CD4-positive, alpha-beta T cell treated with Interferon gamma for 1 hour (primary cell): ENCODE results near the gene ZNF892.

Source experiments
- DNase-seq: peaks from one replicate; pipeline ENCODE4 v3.0.0-alpha.2; 2020

The ZNF892 gene

DNA sequence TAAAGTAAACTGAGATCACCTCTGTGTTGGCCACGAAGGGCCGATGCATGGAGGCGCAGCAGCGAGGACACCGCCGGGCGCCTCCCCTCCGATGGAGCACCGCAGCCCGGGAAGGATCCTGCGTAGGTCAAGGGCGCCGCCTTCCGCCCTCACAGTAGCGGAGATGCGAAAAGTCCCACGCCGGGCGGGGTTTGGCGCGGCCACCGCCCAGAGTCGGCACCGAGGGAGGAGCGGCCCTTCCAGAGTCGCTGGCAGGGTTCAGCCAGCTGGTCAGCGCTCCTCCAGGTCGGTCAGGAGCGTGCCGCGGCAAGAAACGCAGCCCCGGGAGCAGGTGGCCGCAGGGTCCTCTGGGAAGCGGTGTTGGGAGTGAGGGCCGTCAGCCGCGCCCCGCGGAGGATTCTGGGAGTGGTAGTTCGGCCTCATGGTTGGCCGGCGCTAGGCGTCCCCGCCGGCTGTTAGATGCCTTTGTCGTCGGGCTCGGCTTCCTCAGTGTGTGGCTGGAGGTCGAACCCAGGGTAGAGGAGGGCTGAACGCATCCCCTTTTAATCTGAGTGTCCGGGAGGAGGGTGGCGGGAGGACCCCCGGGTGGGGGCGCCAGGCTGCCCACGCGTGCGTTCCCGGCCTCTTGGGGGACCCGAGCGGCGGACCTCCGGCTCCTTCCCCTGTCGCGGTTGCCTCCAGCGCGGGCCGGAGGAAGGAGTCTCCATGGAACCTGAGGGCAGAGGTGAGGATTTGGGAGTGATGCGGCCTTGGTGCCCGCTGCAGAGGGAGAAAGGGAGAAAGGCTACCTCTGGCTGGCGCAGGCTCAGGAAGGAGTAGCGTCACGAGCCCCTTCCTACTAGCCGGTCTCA lies at the start of gene ZNF892:
ZNF892 (plus strand) TSS at position 411 of the 851 bp plus-strand sequence; CDS start at position 706, 295 bp downstream.
- DNase-seq: peak; percentile 79

DNA sequence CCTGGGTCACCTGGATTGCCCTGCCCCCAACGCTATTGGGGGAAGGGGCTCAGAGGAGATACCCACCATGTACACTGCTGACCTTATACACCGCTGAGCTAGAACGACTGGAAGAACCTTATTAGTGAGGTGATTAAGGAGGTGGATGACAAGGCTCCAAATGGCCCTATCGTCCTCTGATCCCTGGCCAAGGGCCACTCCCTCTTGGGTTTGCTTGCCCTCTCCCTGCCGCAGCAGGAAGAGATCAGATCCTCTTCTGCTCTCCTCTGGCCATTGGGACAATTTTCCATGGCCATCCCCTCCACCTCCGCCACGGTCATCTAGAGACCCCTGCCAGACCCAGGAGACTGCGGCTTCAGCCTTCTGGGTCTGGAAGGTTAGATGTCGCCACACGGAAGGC lies 48.9 kb upstream of the ZNF892 start:
- no peak for DNase-seq

DNA sequence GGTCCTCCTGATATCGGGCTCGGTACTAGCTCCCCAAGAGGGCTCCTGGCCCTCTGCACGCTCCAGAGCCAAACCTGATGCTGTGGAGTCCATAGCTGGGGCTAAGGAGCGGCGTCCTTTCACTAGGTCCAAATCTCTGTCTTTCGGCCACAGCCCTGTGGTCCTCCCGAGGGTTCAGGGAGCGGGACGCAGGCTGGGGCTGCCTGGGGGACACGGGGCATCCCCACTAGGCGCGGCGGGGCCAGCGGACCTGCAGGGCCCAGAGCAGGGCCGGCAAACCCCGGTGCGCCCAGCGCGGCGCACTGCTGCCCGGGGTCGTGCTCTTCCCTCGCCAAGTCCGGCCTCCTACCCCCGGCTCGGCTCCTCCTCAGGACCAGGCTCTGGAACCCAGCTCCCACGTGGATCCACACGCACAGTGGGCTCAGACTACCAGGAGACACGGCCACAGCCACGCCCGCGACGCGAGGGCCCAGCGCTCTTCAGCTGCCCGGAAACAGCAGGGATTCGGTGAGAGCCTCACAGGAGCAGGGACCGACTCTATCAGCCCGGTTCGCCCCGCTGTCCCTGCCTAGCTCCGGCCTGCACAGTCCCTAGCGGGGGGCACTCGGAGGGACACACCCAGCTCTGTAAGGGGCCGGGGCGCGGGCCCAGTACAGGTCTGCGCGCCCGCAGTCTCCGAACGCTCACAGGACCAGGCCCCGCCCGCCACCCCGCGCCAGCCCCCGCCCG lies 48.3 kb upstream of the ZNF892 start:
- no peak for DNase-seq

DNA sequence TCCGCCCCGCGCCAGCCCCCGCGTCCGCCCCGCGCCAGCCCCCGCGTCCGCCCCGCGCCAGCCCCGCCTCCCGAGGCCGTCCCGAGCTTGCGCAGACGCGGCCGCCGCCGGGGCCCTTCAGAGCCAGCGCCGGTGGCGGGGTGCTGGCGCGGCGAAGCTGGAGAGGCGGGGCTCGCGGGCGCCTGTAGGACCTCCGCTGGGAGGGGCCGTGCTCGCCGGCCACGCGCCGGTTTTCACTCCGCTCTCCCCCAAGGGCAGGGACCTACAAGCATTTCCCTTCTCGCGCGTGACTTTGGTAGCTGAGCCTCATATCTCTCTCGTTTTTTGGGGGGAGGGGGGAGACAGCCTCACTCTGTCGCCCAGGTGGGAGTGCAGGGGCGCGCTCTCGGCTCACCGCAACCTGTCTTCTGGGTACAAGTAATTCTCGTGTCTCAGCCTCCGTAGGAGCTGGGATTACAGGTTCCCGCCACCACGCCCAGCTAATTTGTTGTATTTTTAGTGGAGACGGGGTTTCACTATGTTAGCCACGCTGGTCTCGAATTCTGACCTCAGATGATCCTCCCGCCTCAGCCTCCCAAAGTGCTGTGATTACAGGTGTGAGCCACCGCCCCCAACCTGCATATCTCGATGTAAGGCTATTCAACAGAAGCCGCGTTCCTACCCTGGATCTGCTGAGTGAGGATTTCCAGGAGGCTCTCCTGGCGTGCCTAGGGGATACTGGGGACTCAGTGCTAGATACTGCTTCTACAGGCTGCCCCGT lies 47.5 kb upstream of the ZNF892 start, which contains the start of gene ZNF514:
ZNF514 (minus strand) TSS at position 159 of the 760 bp plus-strand sequence. CDS start 6,595 bp downstream, outside the sequence.
- DNase-seq: peak; percentile 81

DNA sequence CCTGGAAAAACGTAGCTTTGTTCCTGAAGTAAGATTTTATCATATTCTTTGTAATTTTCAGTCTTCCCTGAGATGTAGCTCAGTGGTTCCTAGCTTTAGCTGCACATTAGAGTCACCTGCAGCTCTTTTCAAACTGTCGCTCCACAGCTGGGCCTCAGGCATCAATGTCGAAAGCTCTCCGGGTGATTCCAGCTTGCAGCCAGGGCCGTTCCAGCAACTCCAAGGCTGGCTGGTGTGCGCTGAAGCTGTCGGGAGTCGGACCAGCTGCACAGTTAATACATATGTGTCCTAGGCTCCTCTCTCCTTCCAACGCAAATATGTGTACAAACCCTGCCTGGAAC lies 42.3 kb upstream of the ZNF892 start:
- DNase-seq: no peak

GRCh38 chr2:95165371-95166064 lies 41.8 kb upstream of the ZNF892 start, which contains the start of gene ZNF2:
Gene ZNF2 (plus strand): TSS chr2:95165809. CDS start chr2:95176227, 10,418 bp downstream.
- DNase-seq: peak; percentile 96

DNA sequence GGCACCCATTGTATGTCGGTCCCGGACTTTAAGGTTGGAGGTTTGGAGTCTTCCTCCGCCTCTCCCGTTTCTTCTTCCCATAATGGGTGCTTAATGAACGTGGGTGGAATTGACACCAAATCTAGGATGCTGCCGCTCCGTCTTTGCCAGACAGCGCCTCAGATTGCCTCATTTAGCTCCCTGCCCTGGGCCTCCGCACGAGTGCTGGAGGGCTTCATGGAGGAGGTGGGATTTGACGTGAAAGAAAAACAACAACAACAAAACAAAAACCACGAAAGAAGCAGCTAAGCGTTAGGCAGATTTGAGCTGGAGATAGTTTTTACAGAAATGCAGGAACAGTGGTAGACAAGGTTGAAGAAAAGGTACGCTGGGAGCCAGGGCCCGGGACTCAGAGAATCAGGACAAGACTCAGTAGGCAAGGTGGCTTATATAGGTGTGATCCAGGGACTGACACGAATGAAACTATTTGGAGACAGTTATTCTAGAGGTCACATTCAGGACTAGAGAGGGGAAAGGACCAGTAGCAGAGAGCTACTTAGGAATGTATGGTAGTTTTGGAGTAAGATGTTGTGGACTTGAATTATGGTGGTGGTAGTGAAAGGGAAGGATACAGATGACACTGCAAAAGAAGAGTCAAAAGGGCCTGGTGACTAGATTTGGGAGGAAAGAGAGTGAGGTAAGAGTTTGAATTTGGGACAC lies 41.1 kb upstream of the ZNF892 start:
- DNase-seq: no peak

DNA sequence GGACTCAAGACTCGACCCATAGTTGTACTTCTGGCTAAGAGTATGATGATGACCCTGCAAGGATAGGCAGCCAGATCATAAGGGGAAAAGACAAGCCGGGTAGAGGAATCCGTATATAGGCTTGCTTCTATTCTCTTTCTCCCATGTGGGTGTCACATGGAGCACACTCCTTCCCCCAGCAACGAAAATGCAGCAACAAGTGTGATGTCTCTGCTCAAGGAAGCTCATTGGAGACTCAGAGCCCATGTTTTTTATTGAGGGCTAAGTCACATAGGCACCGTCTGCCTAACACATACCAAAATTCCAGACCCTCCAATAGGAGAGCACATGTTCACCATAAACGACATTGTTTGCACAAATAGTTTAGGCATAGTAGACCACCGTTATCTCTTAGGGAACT lies 35.4 kb upstream of the ZNF892 start:
- DNase-seq: no peak

DNA sequence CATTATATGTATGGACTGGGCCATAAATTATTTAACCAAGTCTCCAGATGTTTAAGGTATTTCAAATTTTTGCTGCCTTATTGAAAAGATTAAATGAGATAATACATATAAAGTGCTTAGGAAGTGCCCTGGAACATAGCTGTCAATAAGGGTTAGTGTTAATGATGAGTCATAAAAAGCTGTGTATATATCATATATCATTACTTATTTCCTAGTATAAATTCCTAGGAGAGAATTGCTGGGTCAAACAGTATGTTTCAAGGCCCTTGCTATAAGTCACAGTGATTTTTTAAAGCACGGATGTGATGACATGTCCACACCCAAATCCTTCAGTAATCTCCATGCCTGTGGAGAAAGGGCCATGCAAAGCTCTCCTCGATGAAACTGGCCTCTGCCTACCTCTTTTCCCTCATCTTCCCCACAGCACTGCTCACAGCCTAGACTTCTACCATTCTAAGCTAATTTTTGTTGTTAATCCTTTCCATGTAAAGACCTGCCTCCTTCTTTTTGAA lies 33.2 kb upstream of the ZNF892 start:
- no peak for DNase-seq

DNA sequence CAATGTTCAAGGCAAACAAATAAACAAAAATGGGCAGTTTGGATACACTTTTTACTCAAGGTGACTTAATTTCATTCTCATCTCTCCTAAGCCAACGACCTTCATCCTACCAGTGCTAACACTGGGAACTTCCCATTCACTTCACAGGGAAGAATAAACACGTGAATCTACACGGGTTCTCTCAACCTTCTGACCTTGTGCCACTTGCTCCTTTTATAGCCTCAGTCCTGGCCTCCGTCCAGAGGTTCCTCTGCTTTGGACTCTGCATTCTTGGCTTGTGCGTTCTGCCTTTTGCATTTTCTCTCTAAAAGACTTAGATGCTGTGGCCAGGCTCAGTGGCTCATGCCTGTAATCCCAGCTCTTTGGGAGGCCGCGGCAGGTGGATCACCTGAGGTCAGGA lies 27.9 kb upstream of the ZNF892 start:
- DNase-seq: no peak

- no peak for DNase-seq
Observed at GRCh38 chr2:95181774-95182173, 25.5 kb upstream of the ZNF892 start.

- no peak for DNase-seq
Observed at GRCh38 chr2:95185197-95185596, 22.1 kb upstream of the ZNF892 start.

DNA sequence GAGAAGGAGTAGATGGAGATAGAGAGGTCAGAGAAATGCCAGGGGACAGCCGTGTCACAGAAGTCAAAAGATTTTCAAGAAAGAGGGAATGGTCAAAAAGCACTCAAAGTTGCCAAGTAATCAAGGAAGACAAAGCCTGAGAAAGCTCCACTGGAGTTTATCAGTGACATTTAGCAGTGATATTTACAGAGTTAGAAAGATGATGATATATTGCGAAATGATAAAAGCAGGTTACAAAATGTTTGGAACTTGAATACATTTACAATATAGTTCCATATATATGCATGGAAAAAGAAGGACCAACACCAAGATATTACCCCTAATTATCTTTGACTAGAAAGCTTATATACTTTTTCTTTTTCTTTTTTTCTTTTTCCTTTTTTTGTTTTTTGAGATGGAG lies 21.3 kb upstream of the ZNF892 start:
- no peak for DNase-seq

DNA sequence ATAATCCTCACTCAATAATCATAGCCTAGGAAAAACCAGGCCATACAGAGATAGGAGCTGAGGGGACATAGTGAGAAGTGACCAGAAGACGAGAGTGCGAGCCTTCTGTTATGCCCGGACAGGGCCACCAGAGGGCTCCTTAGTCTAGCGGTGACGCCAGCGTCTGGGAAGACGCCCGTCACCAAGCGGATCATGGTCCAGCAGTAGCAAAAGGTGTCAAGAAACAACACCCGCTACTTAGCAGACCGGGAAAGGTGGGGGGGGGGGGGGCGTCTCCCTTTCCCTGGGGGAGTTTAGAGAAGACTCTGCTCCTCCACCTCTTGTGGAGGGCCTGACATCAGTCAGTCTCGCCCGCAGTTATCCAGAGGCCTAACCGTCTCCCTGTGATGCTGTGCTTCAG lies 14.4 kb upstream of the ZNF892 start:
- peak; percentile 37 for DNase-seq

DNA sequence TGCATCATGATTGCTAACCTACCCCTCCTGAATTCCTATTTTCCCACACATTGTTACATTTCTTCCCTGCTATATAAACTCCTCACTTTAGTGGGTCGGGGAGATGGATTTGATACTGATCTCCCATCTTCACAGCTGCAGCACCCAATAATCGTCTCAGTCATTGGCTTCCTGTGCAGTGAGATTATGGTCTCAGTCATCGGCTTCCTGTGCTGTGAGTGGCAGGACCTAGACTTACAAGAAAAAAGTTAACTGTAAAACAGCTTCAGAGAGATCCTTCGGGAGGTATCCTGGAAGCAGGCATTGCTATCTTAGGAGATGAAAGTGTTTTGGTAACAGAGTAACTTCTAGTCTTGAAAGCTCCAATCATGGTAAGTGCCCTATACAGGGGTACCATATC lies 3.4 kb upstream of the ZNF892 start:
- no peak for DNase-seq

GRCh38 chr2:95204396-95204795 lies 2.9 kb upstream of the ZNF892 start:
- no peak for DNase-seq

- no peak for DNase-seq
Observed at GRCh38 chr2:95206096-95206495, 1.2 kb upstream of the ZNF892 start.

DNA sequence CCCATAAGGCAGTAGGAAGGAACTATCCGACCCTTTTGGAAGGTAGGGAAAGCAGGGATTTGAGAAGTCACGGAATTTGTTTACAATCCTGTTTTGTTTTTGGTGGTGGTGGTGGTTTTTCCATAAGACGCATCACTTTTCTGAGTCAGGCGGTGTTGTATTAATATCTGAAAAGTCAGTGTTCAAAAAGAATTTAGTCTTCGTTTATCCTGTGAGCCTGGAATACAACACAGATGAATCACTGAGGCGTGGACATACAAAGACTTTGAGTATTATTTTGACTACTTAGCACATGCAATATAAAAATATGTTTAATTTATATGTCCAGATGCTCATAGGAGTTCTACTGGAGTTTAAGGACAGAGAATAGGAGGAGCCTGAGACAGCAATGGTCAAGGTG lies 785 bp downstream of the ZNF892 start:
- no peak for DNase-seq

- no peak for DNase-seq
Observed at GRCh38 chr2:95215018-95215612, 7.8 kb downstream of the ZNF892 start.

DNA sequence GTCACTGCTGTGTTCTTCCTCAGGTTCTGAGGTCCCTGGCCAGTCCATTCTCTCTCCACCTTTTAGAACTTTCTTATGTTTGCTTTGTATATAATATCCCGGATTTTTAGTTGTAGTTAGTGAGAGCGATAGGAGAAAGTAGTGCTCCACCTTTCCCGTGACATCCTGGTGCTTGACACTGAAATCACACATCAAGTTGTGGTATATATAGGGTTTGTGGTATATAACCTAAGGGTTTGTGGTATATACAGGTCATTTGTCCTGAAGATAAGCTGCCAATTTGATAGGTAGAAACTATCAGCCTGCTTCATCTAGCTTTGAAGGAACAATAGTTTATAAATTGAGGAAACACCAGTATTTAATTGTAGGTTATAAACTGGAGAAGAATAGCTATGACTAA lies 13.1 kb downstream of the ZNF892 start:
- no peak for DNase-seq

DNA sequence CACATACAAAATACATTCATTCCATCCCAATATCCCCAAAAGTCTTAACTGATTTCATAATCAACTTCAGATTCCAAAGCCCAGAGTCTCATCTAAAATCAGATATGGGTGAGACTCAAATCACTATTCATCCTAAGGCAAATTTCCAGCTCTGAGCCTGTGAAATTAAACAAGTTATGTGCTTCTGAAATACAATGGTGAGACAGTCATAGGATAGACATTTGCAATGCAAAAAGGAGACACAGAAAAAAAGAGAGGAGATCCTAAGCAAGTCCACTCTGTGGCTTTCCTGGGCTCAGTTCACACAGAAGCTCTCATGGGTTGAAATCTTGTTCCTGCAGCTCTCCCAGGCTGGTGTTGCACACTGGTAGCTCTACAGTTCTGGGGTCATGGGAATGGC lies 18.3 kb downstream of the ZNF892 start:
- DNase-seq: no peak
